GM19463 (cell line): ENCODE results near the gene RAB3D.
"Not testable (repeated sequence)": the region's sequence is repeated elsewhere in the genome, so short reads cannot be mapped to it uniquely, and the experiment has no call there.

Source experiments
- ATAC-seq: cut with Tn5 transposase; IDR thresholded peaks from one replicate; pipeline ENCODE4 v1.9.1; 2021; ENCODE audit warnings: mild to moderate bottlenecking, moderate library complexity; ENCODE audit not compliant: unreplicated experiment

Gene RAB3D, protein sequence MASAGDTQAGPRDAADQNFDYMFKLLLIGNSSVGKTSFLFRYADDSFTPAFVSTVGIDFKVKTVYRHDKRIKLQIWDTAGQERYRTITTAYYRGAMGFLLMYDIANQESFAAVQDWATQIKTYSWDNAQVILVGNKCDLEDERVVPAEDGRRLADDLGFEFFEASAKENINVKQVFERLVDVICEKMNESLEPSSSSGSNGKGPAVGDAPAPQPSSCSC

DNA sequence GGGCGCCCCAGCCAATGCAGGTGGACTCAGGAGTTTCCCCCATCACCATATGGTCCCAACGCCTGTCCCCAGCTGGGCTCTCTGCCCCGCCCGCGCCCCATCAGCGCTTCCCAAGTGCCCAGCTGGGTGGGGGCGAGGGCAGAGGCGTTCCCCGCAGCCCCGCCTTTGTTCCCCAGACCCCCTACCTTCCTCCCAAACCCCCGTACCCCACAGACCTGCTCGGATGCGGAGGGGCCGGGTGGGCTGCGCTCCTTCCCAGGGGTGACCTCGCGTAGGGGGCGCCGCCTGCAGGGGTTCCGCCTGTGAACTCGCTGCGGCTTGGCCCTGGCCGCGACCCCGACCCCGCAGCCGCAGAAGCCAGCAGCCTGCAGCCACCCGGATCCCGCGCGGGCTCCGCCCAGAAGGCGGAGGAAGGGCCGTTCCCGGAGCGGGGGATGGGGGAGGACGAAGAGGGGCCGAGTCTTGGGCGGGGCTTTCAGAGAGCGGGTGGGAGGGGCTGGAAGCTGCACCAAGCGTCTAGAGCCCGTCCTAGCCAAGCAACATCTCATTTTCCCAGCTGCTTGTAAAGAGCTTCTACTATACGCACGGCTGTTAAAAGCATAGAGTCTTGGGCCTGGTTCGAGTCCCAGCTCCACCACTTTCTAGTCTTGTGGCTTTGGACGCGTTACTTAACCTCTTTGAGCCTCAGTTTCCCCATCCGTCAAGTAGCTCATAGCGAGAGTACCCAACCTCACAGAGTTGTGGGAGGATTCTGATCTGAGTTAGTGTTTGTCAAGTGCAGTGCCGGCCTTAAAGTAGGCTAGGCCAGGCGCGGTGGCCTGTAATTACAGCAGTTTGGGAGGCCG, at the start of gene RAB3D:
Gene RAB3D (minus strand): TSS at position 404 of the 845 bp plus-strand sequence. CDS start 2,258 bp downstream, outside the sequence.
- peak; percentile 71 for ATAC-seq

DNA sequence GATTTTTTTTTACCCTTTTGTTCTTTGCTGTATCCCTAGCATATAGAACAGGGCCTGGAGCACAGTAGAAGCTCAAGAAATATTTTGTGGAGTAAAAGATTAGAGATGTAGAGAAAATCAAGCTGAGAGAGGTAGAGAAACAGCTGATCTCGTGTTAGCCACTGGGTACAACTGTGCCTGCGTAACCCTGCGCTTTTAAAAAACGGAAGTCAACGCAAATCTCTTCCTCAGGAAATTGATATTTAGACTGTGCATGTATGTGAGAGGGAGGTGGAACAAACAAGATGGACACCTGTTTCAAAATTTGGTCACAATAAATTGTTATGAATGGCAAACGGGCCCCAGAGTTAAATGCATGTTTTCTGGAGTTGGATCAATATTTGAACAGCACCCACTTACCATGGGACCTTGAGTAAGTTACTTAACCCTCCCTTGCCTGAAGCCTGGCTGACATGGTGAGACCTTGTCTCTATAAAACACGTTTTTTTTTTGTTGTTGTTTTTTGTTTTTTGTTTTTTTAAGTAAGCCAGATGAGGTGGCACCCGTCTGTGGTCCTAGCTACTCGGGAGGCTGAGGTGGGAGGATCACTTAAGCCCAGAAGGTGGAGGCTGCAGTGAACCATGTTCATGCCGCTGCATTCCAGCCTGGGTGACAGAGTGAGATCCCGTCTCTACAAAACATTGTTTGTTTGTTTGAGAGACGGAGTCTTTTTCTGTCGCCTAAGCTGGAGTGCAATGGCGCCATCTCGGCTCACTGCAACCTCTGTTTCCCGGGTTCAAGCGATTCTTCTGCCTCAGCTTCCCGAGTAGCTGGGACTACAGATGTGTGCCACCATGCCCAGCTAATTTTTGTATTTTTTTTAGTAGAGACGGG, 47.9 kb upstream of the RAB3D start:
- no peak for ATAC-seq

DNA sequence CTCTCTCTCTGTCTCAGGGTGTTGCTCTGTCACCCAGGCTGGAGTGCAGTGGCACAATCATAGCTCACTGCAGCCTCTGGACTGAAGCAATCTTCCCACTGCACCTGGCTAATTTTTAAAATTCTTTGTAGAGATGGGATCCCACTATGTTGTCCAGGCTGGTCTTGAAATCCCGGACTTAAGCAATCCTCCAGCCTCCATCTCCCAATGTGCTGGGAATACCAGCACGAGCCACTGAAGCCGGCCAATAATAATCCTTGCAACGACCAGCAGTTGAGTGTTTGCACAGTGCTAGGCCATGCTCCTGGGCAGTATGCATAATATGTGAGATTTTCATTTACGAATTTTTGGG, 45.3 kb upstream of the RAB3D start:
- no peak for ATAC-seq

DNA sequence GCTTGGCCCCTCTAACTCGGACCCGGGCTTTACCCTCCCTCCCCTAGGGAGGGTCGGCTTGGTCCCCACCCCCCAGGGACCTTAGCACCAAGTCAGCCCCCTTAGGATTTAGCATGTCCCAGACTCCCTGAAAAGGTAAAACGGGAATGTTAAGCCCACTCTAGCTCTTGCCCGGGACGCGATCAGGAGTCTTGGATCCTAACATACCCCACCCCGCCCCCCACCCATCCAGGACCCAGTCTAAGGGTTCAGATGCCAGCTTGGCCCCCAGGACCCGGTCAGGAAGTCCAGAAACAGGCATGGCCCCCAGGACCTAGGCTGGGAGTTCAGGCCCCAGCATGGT, 44.2 kb upstream of the RAB3D start:
- no peak for ATAC-seq

DNA sequence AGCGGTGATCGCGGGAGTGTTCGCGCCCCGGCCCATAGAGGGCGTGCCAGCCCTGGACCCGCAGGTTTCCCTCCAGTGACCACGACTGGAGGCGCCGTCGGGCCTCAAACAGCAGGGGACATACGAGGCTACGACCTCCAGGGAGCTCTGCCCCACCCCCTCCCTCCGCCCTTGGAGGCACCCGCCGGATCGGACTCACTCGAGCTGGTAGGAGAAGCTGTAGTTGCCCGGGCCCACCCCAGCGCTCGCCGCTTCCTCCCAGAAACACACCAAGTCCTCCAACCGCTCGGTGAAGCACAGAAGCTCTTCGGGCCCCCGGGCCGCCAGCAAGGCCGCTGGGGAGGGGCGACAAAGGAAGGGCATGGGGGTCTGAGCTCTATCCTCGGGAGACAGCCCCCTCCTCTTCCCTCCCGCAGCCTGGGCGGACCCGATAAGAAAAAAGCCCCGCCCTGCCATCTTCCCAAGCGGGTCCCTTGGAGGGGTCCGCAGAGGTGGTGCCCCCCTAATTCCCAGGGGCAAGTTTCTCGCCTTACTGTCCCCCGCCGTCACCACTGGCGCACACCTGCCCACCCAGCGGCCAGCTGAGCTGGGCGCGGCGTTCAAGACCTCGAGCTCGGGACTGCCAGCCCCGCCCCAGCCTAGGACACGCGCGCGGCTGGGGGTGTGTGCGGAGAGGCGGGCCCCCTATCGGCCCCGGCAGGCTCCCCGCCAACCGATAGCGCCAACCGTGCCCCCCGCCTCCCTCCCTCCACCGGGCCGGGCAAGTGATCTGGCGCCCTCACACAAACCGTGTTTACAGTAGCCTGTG, 43.6 kb upstream of the RAB3D start:
- ATAC-seq: no peak

DNA sequence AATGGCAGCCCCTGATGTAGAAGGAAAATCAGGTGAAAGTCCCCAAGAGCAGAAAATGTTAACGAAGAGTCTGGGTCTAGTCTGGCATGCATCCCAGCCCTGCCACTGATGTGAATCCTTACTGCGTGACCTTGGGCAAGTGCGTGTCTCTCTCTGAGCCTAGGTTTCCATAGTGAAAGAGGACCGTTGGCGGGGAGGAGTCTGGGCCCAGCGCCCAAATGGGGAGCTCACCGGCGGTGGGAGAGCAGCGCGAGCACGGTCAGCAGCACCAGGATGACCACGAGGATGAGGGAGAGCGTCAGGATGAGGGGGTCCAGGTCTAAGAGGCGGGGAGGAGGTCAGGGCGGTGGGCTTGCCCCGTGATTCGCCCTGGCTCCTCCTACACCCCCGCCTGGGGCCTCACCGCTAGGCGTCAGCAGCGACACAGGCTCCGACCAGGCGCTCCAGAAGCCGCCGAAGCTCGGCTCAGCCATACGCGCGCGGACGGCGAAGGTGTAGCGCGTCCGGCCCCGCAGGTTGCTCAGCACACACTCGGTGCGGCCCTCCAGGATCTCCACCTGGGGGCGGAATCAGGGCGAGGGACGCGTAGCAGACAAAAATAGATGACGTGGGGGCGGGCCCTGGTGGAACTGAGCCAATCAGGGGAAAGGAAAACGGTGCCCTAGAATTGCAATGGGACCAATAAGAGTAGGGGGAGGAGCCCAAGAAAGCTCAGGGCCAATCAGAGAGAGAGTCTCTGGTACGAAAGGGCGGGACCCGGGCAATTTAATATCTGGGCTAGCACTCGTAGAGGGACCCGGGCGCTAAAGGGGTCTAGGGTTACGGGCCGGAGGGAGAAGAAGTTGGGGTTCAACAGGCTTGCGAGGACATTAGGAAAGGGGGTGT, 41.4 kb upstream of the RAB3D start:
- ATAC-seq: peak; percentile 75

DNA sequence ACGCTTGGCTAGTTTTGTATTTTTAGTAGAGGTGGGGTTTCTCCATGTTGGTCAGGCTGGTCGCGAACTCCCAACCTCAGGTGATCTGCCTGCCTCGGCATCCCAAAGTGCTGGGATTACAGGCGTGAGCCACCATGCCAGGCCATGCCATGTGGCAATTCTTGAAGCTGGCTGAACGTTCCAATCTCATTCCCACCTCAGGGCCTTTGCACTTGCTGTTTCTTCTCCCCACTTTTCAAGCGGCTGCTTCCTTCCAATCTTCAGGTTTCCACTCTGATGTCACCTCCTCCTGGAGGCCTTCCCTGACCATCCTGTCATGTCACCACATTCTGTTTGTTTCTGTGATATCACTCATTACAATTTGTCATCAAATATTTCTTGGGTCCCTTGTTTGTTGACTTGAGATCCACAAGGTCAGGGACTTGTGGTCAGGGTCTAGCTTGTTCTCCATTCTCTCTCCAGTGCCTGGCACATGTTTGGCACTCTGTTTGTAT, 40.4 kb upstream of the RAB3D start:
- ATAC-seq: no peak

DNA sequence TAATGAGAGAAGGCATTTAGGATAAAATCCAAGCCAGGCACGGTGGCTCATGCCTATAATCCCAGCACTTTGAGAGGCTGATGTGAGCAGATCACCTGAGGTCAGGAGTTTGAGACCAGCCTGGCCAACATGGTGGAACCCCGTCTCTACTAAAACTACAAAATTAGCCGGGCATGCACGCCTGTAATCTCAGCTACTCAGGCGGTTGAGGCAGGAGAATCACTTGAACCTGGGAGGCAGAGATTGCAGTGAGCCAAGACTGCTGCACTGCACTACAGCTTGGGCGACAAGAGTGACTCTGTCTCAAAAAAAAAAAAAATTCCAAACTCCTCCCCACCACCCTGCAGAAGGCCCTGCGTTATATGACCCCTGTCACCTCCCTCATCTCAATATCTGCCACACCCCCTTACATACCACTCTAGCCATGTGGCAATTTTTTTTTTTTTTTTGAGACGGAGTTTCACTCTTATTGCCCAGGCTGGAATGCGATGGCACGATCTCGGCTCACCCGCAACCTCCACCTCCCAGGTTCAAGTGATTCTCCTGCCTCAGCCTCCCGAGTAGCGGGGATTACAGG, 39.9 kb upstream of the RAB3D start:
- not testable (repeated sequence) for ATAC-seq

DNA sequence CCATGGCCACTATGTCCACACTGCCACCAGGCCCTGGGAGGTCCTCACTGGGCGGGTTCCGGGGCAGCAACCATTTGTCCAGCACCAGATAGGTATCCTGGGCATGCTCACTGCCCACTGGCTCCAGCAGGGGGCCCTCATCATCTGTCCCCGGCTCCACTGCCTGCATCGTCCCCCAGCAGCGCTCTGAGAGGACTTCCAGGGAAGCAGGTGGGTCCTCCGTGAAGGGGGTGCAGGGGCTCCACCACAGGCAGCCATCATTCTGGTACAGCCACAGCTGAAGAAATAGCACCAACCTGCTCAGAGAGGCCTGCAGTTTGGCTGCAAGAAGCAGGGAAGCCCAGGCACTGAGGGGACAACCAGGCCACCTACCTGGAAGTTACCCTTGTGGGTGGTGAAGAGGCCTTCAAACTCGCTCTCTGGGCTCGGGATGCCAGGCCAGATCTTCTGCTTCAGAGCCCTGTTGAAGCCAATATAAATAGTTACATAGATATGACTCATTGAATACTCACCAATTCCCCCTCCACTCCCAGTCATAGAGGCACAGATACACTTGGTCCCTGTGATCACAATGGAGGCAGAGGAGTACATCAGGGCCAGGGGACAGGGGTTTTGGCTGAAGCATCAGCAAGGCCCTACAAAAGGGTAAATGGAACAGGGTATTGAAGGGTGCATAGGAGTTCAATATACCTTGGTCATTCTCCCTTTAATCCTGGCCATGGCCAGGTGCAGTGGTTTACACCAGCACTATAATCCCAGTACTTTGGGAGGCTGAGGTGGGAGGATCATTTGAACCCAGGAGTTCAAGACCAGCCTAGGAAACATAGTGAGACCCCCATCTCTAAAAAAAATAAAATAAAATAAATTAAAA, 39.1 kb upstream of the RAB3D start:
- ATAC-seq: no peak

DNA sequence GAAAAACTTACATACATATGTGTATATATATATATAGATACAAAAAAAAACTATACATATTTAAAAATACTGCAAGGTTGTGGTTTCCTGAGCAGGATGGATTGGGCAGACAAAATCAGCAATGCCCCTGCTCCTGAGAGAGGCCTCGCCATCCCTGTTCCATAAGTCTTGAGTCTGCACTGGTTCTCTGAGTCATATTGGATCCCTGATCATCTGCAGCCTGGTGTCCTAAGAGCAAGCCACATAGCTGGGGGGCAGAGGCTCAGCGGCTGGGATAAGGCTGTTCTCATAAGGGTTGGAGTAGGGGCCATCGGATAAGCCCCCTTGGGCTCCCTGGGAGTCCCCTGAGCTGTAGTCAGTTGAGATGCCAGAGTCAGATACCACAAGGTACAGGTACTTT, 38.3 kb upstream of the RAB3D start:
- ATAC-seq: no peak

DNA sequence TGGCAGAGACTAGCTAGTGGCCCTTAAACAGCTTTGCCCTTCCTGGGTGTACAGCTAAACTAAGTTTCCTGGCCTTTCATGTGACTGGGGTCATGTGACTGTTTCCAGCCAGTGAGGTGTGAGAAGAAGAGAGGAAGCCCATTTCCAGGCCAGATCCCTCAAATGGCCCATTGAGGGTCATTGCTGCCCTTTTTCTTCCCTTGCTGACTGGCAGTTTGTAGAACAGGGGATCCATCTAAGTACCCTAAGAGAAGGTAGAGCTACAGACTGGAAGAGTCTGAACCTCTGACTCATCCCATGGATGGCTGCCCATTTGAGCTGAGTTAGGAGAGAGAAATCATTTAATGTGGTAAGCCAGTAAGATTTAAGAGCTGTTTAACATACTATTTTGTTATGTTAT, 37.8 kb upstream of the RAB3D start:
- ATAC-seq: no peak

DNA sequence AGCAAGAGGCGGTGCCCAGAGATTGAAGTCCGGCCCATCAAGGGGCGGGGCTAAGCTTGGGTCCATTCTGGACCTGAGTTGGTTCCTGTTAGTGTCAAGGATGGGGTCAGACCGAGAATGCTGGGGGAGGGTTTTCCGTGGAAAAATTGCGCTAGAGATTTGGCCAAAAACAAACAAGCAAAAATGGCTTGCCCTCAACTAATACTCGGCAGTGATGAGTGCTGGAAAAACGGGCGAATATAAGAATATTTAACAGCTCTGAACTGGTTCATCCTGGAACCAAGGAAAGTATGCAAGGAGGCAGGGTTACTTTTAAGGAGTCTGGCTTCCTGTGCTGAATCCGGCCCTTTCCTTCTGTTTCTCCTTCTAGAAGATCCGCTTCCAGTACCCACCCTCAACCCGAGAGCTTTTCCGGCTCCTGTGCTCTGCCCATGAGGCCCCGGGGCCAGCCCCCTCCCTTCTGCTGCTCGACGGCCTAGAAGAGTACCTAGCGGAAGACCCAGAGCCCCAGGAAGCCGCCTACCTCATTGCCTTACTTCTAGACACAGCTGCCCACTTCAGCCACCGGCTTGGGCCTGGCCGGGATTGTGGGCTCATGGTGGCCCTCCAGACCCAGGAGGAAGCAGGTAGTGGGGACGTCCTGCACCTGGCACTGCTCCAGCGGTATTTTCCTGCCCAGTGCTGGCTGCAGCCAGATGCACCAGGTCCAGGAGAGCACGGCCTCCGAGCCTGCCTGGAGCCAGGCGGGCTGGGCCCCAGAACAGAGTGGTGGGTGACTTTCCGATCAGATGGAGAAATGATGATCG, 35.9 kb upstream of the RAB3D start:
- no peak for ATAC-seq

DNA sequence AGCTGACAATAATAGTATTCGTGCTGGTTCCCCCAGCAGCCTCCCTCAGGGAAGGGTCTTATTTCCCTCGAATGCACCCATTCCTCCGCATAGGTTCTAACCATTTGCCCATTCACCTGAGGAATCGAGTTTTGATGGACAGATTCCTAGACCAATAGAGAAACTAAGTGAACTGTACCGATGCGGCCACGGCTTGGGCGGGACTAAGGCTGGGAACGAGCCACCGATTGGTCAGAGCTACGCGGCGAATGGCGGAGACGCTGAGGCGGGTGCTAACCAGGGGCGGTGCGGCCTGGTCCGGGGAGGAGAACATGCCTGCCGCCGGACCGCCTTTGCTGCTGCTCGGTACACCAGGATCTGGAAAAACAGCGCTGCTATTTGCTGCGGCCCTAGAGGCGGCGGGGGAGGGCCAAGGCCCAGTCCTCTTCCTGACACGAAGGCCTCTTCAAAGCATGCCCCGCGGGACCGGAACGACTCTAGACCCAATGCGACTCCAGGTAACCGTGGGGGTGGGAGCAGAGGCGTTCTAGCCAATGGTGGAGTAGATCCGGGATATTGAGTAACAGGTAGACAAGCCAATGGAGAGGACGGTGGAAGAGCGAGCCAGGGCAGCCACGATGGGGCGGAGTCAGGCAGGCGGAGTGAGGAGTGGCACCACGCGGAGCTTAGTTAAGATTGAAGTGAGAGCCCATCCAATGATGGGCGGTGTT, 35.1 kb upstream of the RAB3D start, which contains the start of gene SWSAP1:
Gene SWSAP1 (plus strand): TSS at position 234 of the 710 bp plus-strand sequence. CDS start 15 bp downstream, at position 249.
- ATAC-seq: peak; percentile 84

DNA sequence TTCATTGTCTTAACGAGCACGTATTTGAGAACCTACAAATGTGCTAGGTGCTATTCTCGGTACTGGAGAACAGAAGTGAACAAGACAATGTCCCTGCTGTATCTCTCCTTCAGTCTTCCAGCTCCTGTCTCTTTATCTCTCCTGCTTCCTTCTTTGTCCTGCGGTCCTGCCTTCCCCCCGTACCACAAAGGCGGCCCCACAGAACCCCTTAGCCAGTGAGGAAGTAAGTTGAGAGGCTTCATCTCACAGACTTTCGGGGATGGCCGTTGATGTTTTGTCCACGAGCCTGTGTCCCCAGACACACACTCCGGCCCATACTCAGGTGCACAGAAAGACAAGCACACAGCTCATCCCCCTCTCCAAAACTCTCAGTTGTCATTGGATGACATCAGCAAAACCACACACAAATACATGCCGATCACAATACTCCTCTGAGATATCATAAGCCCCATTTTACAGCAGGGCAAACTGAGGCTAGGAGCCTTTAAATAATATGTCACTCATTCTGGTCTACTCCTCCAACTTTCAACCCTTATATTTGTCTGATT, 34.5 kb upstream of the RAB3D start:
- ATAC-seq: no peak

DNA sequence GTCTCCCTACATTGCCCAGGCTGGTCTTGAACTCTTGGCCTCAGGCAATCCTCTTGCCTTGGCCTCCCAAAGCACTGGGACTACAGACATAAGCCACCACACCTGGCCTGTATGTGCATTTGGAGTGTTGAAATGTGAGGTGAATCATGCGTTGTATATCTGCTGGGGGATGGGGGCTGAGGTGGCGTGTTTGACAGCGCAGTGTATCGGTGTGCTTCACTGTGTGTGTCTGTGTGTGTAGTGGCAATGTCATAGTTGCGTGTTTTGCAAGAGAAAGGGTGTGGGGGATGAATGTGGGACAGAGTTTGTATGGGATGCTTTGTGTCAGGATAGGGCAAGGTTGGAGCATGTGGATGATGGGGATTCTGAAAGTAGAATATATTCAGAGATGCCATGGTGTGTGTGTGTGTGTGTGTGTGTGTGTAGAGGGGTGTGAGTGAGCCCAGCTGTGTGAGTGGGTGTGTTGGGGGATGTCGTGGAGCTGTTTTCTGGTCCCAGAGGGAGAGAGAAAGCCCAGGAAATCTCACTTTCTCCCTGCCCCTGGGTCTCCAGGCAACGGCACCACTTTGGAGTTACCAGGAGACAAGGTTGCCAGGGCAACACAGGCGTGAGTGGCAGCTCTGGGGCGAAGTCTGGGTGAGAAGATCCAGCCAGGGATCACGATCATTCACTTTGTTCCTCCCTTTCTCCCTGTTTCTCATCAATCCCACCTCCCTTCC, 33.9 kb upstream of the RAB3D start:
- ATAC-seq: no peak

DNA sequence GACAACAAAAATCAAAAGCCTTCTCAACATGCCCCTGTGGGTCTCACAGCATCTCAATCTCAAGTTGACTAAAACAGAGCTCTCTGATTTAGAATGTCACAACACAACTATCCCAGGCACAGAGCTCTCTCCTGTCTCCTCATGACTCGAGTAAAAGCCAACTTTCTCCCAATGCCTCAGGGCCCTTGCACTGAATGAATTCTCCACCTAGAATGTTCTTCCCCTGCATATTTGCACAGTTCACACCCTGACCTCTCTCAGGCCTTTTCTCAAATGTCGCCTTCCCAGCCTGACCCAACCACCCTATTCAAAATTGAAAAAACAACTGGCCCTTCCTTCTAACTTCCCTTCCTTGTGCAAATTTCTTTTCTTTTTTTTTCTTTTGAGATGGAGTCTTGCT, 31.3 kb upstream of the RAB3D start:
- ATAC-seq: no peak
